ENCODE results near the gene RNF212B.

DNA sequence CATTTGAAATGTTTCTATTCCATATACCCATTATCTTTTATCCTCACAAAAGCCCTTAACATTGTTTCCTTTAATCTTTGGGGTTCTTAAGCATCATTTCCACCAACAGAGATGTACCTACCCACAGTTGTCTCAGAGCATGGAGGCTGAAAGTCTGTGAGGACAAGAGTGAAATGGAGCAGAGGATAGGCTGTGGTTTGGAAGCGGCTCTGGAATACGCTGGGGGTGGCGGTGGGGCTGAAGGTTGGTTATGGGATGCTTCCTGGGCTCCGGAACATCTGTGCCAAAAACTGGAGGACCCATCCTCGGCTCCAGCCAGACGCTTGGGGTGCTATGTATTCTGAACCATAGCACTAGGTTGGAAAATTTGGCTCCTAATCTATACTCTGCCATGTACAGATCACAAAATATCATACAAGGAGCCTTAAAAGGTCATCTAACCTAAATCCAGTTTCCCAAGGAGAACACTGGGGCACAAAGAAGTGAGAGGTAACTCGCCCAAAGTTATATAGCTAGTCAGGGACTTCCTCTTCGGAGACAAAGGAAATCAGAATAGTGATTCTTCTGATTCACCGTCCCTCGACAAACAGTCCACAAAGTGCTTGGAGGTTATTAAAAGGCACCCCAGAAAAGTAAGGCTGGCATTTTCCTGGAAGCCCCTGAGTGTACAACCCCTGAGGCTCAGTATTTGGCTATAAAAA, 62.4 kb downstream of the RNF212B start:
- TF ChIP-seq EZH2 (IDR thresholded peaks at IDR 0.05; ENCODE audit: borderline replicate concordance, control insufficient read depth, low read depth, low read length), result no peak
- TF ChIP-seq, protein P1, sequence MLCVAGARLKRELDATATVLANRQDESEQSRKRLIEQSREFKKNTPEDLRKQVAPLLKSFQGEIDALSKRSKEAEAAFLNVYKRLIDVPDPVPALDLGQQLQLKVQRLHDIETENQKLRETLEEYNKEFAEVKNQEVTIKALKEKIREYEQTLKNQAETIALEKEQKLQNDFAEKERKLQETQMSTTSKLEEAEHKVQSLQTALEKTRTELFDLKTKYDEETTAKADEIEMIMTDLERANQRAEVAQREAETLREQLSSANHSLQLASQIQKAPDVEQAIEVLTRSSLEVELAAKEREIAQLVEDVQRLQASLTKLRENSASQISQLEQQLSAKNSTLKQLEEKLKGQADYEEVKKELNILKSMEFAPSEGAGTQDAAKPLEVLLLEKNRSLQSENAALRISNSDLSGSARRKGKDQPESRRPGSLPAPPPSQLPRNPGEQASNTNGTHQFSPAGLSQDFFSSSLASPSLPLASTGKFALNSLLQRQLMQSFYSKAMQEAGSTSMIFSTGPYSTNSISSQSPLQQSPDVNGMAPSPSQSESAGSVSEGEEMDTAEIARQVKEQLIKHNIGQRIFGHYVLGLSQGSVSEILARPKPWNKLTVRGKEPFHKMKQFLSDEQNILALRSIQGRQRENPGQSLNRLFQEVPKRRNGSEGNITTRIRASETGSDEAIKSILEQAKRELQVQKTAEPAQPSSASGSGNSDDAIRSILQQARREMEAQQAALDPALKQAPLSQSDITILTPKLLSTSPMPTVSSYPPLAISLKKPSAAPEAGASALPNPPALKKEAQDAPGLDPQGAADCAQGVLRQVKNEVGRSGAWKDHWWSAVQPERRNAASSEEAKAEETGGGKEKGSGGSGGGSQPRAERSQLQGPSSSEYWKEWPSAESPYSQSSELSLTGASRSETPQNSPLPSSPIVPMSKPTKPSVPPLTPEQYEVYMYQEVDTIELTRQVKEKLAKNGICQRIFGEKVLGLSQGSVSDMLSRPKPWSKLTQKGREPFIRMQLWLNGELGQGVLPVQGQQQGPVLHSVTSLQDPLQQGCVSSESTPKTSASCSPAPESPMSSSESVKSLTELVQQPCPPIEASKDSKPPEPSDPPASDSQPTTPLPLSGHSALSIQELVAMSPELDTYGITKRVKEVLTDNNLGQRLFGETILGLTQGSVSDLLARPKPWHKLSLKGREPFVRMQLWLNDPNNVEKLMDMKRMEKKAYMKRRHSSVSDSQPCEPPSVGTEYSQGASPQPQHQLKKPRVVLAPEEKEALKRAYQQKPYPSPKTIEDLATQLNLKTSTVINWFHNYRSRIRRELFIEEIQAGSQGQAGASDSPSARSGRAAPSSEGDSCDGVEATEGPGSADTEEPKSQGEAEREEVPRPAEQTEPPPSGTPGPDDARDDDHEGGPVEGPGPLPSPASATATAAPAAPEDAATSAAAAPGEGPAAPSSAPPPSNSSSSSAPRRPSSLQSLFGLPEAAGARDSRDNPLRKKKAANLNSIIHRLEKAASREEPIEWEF (IDR thresholded peaks at IDR 0.05; ENCODE audit: insufficient replicate concordance, low read depth, low read length), result no peak

All from GM12878 (cell line).